ENCODE results near the gene MROH8.

The MROH8 gene

DNA sequence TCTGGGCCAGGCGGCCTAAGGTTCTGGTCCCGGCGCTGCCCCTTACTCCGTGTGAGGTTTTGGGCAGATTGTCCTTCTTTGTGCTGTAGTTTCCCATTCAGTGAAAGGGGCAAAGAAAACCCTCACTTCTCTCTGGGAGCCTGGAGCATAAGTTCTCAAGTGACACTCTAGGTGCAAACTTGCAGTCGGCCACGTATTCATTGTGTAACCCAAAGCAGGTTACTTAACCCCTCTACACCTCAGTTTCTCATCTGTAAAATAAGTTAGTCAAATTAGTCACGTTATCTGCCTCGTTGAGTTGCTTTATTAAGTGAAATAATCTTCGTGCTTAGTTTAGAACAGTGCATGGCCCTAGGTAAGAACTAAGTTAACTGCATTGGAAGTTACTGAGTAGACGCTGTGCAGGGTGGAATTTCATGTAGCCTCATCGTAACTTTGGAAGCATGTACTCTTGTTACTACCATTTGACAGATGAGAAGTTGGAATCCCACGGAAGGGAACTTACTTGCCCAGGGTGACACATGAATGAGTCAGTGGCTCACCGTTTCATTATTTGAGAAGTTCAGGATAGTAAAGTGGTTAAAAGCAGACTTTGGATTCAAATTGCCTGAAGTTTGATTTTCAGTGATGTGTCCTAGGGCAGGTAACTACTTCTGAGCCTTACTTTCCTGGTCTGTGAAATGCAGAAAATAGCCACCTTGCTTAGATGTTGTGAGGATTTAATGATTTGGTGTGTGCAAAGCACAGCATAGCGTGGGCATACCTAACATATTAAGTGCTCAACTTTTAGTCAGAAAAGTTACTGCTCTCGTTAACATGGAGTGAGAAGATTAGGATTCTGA is 556 bp upstream of the MROH8 start:
- peaks cover 44% of the 10 kb centered on the region for H3K79me2 ChIP-seq (ENCODE audit: insufficient read depth, low read length)
- no peaks in the 10 kb centered on the region for H3F3A ChIP-seq (ENCODE audit: insufficient read depth, low read length)
- no peaks in the 10 kb centered on the region for H3K9me3 ChIP-seq (ENCODE audit: low read length)
- H3K4me2 ChIP-seq (ENCODE audit: low read length), result peak overlapping the region; percentile 100
- H3K9me2 ChIP-seq (ENCODE audit: low read depth, low read length), result no peaks in the 10 kb centered on the region
- H3K27ac ChIP-seq (ENCODE audit: low read depth, low read length, poor library complexity, severe bottlenecking), result peak overlapping the region; percentile 60
- no peak overlapping the region for H2AFZ ChIP-seq (ENCODE audit: low read length)
- peaks cover 29% of the 10 kb centered on the region for H3K36me3 ChIP-seq (ENCODE audit: insufficient read depth, low read length)
- peaks cover 25% of the 10 kb centered on the region for H3K4me1 ChIP-seq (ENCODE audit: insufficient read depth, low read length, severe bottlenecking)
- no peaks in the 10 kb centered on the region for H4K20me1 ChIP-seq (ENCODE audit: insufficient read depth, low read length)
- peak overlapping the region; percentile 89 for H3K4me3 ChIP-seq (ENCODE audit: low read depth, low read length, poor library complexity, severe bottlenecking)
- H3K27me3 ChIP-seq (ENCODE audit: insufficient read depth, low read length), result no peaks in the 10 kb centered on the region
- TF ChIP-seq CTCF (IDR thresholded peaks at IDR 0.05; ENCODE audit: low read length) (no peak), EZH2 (IDR thresholded peaks at IDR 0.05; ENCODE audit: borderline replicate concordance, low read length) (no peak)
- H3K9ac ChIP-seq (ENCODE audit: low read length), result peak overlapping the region; percentile 91

GRCh38 chr20:37172836-37173235 is 6.5 kb downstream of the MROH8 start:
- H2AFZ ChIP-seq (ENCODE audit: low read length), result no peak overlapping the region
- no peaks in the 10 kb centered on the region for H3K27me3 ChIP-seq (ENCODE audit: insufficient read depth, low read length)
- H3K4me3 ChIP-seq (ENCODE audit: low read depth, low read length, poor library complexity, severe bottlenecking), result no peak overlapping the region
- no peaks in the 10 kb centered on the region for H3F3A ChIP-seq (ENCODE audit: insufficient read depth, low read length)
- H3K79me2 ChIP-seq (ENCODE audit: insufficient read depth, low read length), result no peaks in the 10 kb centered on the region
- H3K9me2 ChIP-seq (ENCODE audit: low read depth, low read length), result no peaks in the 10 kb centered on the region
- no peak for TF ChIP-seq EZH2 (IDR thresholded peaks at IDR 0.05; ENCODE audit: borderline replicate concordance, low read length)
- no peak for TF ChIP-seq CTCF (IDR thresholded peaks at IDR 0.05; ENCODE audit: low read length)
- peaks cover 2% of the 10 kb centered on the region for H3K4me1 ChIP-seq (ENCODE audit: insufficient read depth, low read length, severe bottlenecking)
- no peaks in the 10 kb centered on the region for H3K9me3 ChIP-seq (ENCODE audit: low read length)
- H3K9ac ChIP-seq (ENCODE audit: low read length), result no peak overlapping the region
- no peak overlapping the region for H3K27ac ChIP-seq (ENCODE audit: low read depth, low read length, poor library complexity, severe bottlenecking)
- H3K4me2 ChIP-seq (ENCODE audit: low read length), result no peak overlapping the region
- no peaks in the 10 kb centered on the region for H3K36me3 ChIP-seq (ENCODE audit: insufficient read depth, low read length)
- H4K20me1 ChIP-seq (ENCODE audit: insufficient read depth, low read length), result no peaks in the 10 kb centered on the region

GRCh38 chr20:37166867-37167266 is 12.5 kb downstream of the MROH8 start:
- H3F3A ChIP-seq (ENCODE audit: insufficient read depth, low read length), result no peaks in the 10 kb centered on the region
- no peak overlapping the region for H3K4me2 ChIP-seq (ENCODE audit: low read length)
- H2AFZ ChIP-seq (ENCODE audit: low read length), result no peak overlapping the region

More at GRCh38 chr20:37166867-37167266, 12.5 kb downstream of the MROH8 start:
- Histone ChIP-seq H4K20me1 (ENCODE audit: insufficient read depth, low read length) (no peaks in the 10 kb centered on the region), H3K79me2 (ENCODE audit: insufficient read depth, low read length) (no peaks in the 10 kb centered on the region), H3K4me1 (ENCODE audit: insufficient read depth, low read length, severe bottlenecking) (no peaks in the 10 kb centered on the region), H3K27ac (ENCODE audit: low read depth, low read length, poor library complexity, severe bottlenecking) (no peak overlapping the region), H3K4me3 (ENCODE audit: low read depth, low read length, poor library complexity, severe bottlenecking) (no peak overlapping the region), H3K9ac (ENCODE audit: low read length) (no peak overlapping the region), H3K9me2 (ENCODE audit: low read depth, low read length) (no peaks in the 10 kb centered on the region), H3K27me3 (ENCODE audit: insufficient read depth, low read length) (no peaks in the 10 kb centered on the region), H3K9me3 (ENCODE audit: low read length) (no peaks in the 10 kb centered on the region), H3K36me3 (ENCODE audit: insufficient read depth, low read length) (no peaks in the 10 kb centered on the region)
- TF ChIP-seq EZH2 (IDR thresholded peaks at IDR 0.05; ENCODE audit: borderline replicate concordance, low read length) (no peak), CTCF (IDR thresholded peaks at IDR 0.05; ENCODE audit: low read length) (no peak)

All from OCI-LY1 (cell line).